WTC11 (cell line): Measurements from ENCODE around the gene TSPAN4. TPM values are rescaled to one million over a fixed set of nuclear protein-coding genes. Genes with fewer than 3 reads are reported as not detected.

ENCODE experiments used
- ATAC-seq: fragments of 200-7000 bp; cut with Tn5 transposase; 2 replicates; pipeline ENCODE4 v1.10.0; 2021; ENCODE audit warnings: mild to moderate bottlenecking, moderate library complexity
- CTCF ChIA-PET: fragments of 300-600 bp; sonication (Branson Sonifier 250); formaldehyde crosslinking; loops from one replicate; lab custom pipeline; 2021; ENCODE audit warnings: antibody characterized with exemption; lab: Charles Lee
- POLR2A ChIA-PET: fragments of 350-600 bp; sonication (Branson Sonifier 250); formaldehyde crosslinking; loops from one replicate; lab custom pipeline; 2021; ENCODE audit warnings: antibody characterized with exemption; lab: Charles Lee
- DNase-seq: peaks from one replicate; pipeline ENCODE4 v3.0.0; 2021; ENCODE audit warnings: low spot score
- H3K27ac Mint-ChIP-seq: 2 replicates; pipeline ENCODE4 v1.8.0; 2021; ENCODE audit warnings: mixed read lengths
- H3K27me3 Mint-ChIP-seq: 2 replicates; pipeline ENCODE4 v1.8.0; 2021; ENCODE audit warnings: low read depth, mild to moderate bottlenecking, moderate library complexity, mixed read lengths
- H3K36me3 Mint-ChIP-seq: 2 replicates; pipeline ENCODE4 v1.8.0; 2021; ENCODE audit warnings: mixed read lengths
- H3K4me1 Mint-ChIP-seq: 2 replicates; pipeline ENCODE4 v1.8.0; 2022; ENCODE audit warnings: mixed read lengths
- H3K4me3 Mint-ChIP-seq: 2 replicates; pipeline ENCODE4 v1.8.0; 2021; ENCODE audit warnings: mild to moderate bottlenecking, moderate library complexity, mixed read lengths
- H3K9me3 Mint-ChIP-seq: 2 replicates; pipeline ENCODE4 v1.8.0; 2021; ENCODE audit warnings: mixed read lengths
- ATF2 ChIP-seq: sonication (generic); formaldehyde crosslinking; IDR thresholded peaks from 2 replicates; pipeline ENCODE4 v1.8.1; 2022; ENCODE audit warnings: low read depth, missing genetic modification reagents, borderline replicate concordance
- E2F5 ChIP-seq: sonication (generic); formaldehyde crosslinking; IDR thresholded peaks from 2 replicates; pipeline ENCODE4 v1.8.1; 2022; ENCODE audit warnings: mild to moderate bottlenecking, moderate library complexity, missing genetic modification reagents
- FOXP1 ChIP-seq: sonication (generic); formaldehyde crosslinking; IDR thresholded peaks from 2 replicates; pipeline ENCODE4 v1.8.0; 2022; ENCODE audit warnings: missing genetic modification reagents, mild to moderate bottlenecking, moderate library complexity, borderline replicate concordance
- FOXP4 ChIP-seq: sonication (generic); formaldehyde crosslinking; IDR thresholded peaks from 2 replicates; pipeline ENCODE4 v1.8.0; 2022; ENCODE audit warnings: mild to moderate bottlenecking, missing genetic modification reagents
- HMGA2 ChIP-seq: fragments of 250-450 bp; sonication (Bioruptor Pico); IDR thresholded peaks from 2 replicates; pipeline ENCODE4 v1.4.0; 2021; ENCODE audit warnings: mild to moderate bottlenecking, moderate library complexity
- IRF2 ChIP-seq: sonication (generic); formaldehyde crosslinking; IDR thresholded peaks from 2 replicates; pipeline ENCODE4 v1.8.0; 2022; ENCODE audit warnings: low read depth, missing genetic modification reagents, borderline replicate concordance
- JUN ChIP-seq: sonication (generic); formaldehyde crosslinking; IDR thresholded peaks from 2 replicates; pipeline ENCODE4 v1.8.0; 2023; ENCODE audit warnings: mild to moderate bottlenecking, missing genetic modification reagents
- MLX ChIP-seq: sonication (generic); formaldehyde crosslinking; IDR thresholded peaks from 2 replicates; pipeline ENCODE4 v1.8.1; 2023; ENCODE audit warnings: mild to moderate bottlenecking, missing genetic modification reagents, moderate library complexity
- NFE2L1 ChIP-seq: sonication (generic); formaldehyde crosslinking; IDR thresholded peaks from 2 replicates; pipeline ENCODE4 v1.8.1; 2023; ENCODE audit warnings: missing genetic modification reagents
- NR2C2 ChIP-seq: sonication (generic); formaldehyde crosslinking; IDR thresholded peaks from 2 replicates; pipeline ENCODE4 v1.8.0; 2022; ENCODE audit warnings: mild to moderate bottlenecking, missing genetic modification reagents
- ZBTB43 ChIP-seq: sonication (generic); formaldehyde crosslinking; IDR thresholded peaks from 2 replicates; pipeline ENCODE4 v1.8.1; 2023; ENCODE audit warnings: mild to moderate bottlenecking, missing genetic modification reagents
- ZNF138 ChIP-seq: sonication (generic); formaldehyde crosslinking; conservative IDR thresholded peaks from 2 replicates; pipeline ENCODE4 v1.8.1; 2022; ENCODE audit warnings: mild to moderate bottlenecking, moderate library complexity, missing genetic modification reagents
- ZNF232 ChIP-seq: sonication (generic); formaldehyde crosslinking; IDR thresholded peaks from 2 replicates; pipeline ENCODE4 v1.8.0; 2022; ENCODE audit warnings: mild to moderate bottlenecking, missing genetic modification reagents
- ZNF396 ChIP-seq: fragments of 250-450 bp; sonication (Bioruptor Pico); IDR thresholded peaks from 2 replicates; pipeline ENCODE4 v1.8.0; 2021; ENCODE audit warnings: mild to moderate bottlenecking, moderate library complexity, borderline replicate concordance
- ZNF512 ChIP-seq: sonication (generic); formaldehyde crosslinking; IDR thresholded peaks from 2 replicates; pipeline ENCODE4 v1.8.1; 2022; ENCODE audit warnings: missing genetic modification reagents, borderline replicate concordance
- total RNA-seq: library from RNA; stranded (reverse); gene quantifications from 3 replicates; pipeline ENCODE4 v1.2.3, GENCODE V29; 2021

Gene TSPAN4
- total RNA-seq, 1 experiment from 2014 or later = 94.3 TPM

GRCh38 chr11:911031-911889, 68.6 kb downstream of the TSPAN4 start (continued):
- TF ChIP-seq FOXP4 (CRISPR knock-in tag) (no peak), NFE2L1 (CRISPR knock-in tag) (peak; percentile 56; the same call in 1 of the 2 replicates), FOXP1 (CRISPR knock-in tag) (peak; percentile 26; the same call in 1 of the 2 replicates), HMGA2 (CRISPR knock-in tag) (no peak), JUN (CRISPR knock-in tag) (no peak), ZNF512 (CRISPR knock-in tag) (no peak)

GRCh38 chr11:911890-912219, 69.2 kb downstream of the TSPAN4 start:
- H3K4me1 Mint-ChIP-seq = peaks cover 12% of the 10 kb centered on the region
- no peaks in the 10 kb centered on the region for H3K36me3 Mint-ChIP-seq
- no peaks in the 10 kb centered on the region for H3K27me3 Mint-ChIP-seq
- TF ChIP-seq IRF2 = no peak
- TF ChIP-seq MLX (CRISPR knock-in tag) = no peak
- no peaks in the 10 kb centered on the region for H3K9me3 Mint-ChIP-seq
- ChIA-PET POLR2A (interaction anchor here (1.1 to 1.5 kb wide), 3 partner anchors 9 to 64 kb away, joined by 3 to 4 read pairs (median 4); no protein-coding TSS in a partner anchor), CTCF (interaction anchor here (0.8 to 3.5 kb wide), 8 partner anchors 10 to 143 kb away, joined by 3 to 25 read pairs (median 8); partner anchors contain the start of gene AP2A2)
- DNase-seq (no peak), ATAC-seq (no peak)
- H3K27ac Mint-ChIP-seq = peak overlapping the region; percentile 81
- H3K4me3 Mint-ChIP-seq = peak overlapping the region; percentile 81

GRCh38 chr11:912266-912665, 69.6 kb downstream of the TSPAN4 start:
- no peak for ATAC-seq
- Mint-ChIP-seq H3K4me3 (peak overlapping the region; percentile 81), H3K27ac (no peak overlapping the region), H3K4me1 (peaks cover 12% of the 10 kb centered on the region), H3K9me3 (no peaks in the 10 kb centered on the region), H3K36me3 (no peaks in the 10 kb centered on the region), H3K27me3 (no peaks in the 10 kb centered on the region)
- ChIA-PET POLR2A (interaction anchor here (1.2 kb wide), 1 partner anchor 13 kb away, joined by 3 read pairs; no protein-coding TSS in a partner anchor), CTCF (interaction anchor here (0.8 to 3.5 kb wide), 7 partner anchors 10 to 142 kb away, joined by 3 to 25 read pairs (median 7); partner anchors contain the start of gene AP2A2)
- DNase-seq = no peak
- no peak for TF ChIP-seq NR2C2 (CRISPR knock-in tag)
- no peak for TF ChIP-seq MLX (CRISPR knock-in tag)
- TF ChIP-seq E2F5 = no peak
- no peak for TF ChIP-seq ZBTB43
- no peak for TF ChIP-seq IRF2
- no peak for TF ChIP-seq ZNF138
- TF ChIP-seq ZNF396 (CRISPR knock-in tag) = no peak
- TF ChIP-seq ATF2 (CRISPR knock-in tag) = no peak
- no peak for TF ChIP-seq ZNF232
